Transverse colon (tissue), 4 donors: ENCODE results near the gene PLPPR2. TPM values are rescaled to one million over a fixed set of nuclear protein-coding genes. Genes with fewer than 3 reads are reported as not detected.
"Not testable (repeated sequence)": the region's sequence is repeated elsewhere in the genome, so short reads cannot be mapped to it uniquely, and the experiment has no call there.

Source experiments
- DNase-seq: peaks from one replicate; pipeline ENCODE4 v3.0.0-alpha.2; 2019
- H3K27ac ChIP-seq, 4 donors: fragments of 200-600 bp; sonication (generic); 2 replicates each; pipeline ENCODE4 v1.5.1; 2016 to 2018; ENCODE audit warnings: inconsistent platforms in 4 of 4
- H3K27me3 ChIP-seq: fragments of 200-600 bp; sonication (generic); 2 replicates; pipeline ENCODE4 v1.5.1; 2017; ENCODE audit warnings: inconsistent platforms
- H3K36me3 ChIP-seq, 4 donors: fragments of 200-600 bp; sonication (generic); 2 replicates each; pipeline ENCODE4 v1.5.1; 2017 to 2019; ENCODE audit warnings: inconsistent platforms in 4 of 4
- H3K4me1 ChIP-seq, 4 donors: fragments of 200-600 bp; sonication (generic); 2 replicates each; pipeline ENCODE4 v1.5.1; 2017 to 2020; ENCODE audit warnings: inconsistent platforms in 4 of 4
- H3K4me3 ChIP-seq, 4 donors: fragments of 200-600 bp; sonication (generic); 1 replicate in 1 of 4; 2 replicates in 3 of 4; pipeline versions ENCODE4 v1.5.1 to v1.6.1; 2017 to 2019; ENCODE audit warnings: inconsistent platforms in 4 of 4
- H3K9me3 ChIP-seq, 2 donors: fragments of 200-600 bp; sonication (generic); 2 replicates each; pipeline ENCODE4 v1.5.1; 2017 to 2019; ENCODE audit warnings: inconsistent platforms in 2 of 2
- EP300 ChIP-seq: sonication (generic); formaldehyde crosslinking; IDR thresholded peaks from one replicate; pipeline ENCODE4 v1.6.1; 2017; ENCODE audit warnings: antibody characterized with exemption, low read depth
- POLR2A ChIP-seq: fragments of 450-650 bp; IDR thresholded peaks from one replicate; pipeline ENCODE4 v1.6.1; 2016; ENCODE audit warnings: antibody characterized with exemption, mild to moderate bottlenecking, moderate library complexity
- POLR2AphosphoS5 ChIP-seq, 3 donors: sonication (generic); formaldehyde crosslinking; IDR thresholded peaks; one replicate each; pipeline ENCODE4 v1.6.1; 2016; ENCODE audit warnings: antibody characterized with exemption in 3 of 3
- WGBS, 2 donors: methylation state at CpG; one replicate each; pipeline ENCODE4 v1.1.5; 2018; ENCODE audit warnings: low coverage in 1 of 2; 5-methylcytosine and 5-hydroxymethylcytosine counted together
- in situ Hi-C, 4 donors: fragments of 200-750 bp; cut with MboI; loops; one replicate each; pipeline versions ENCODE4 v1.15.0 to v1.15.1; 2017; ENCODE audit warnings: low sequenced_read_pairs in 3 of 4, low pct_ligation_motif_present in 1 of 4, low pct_unique_long_range_greater_than_20kb in 1 of 4
- intact Hi-C: fragments of 100-400 bp; cut with DNase I; formaldehyde crosslinking; loops from one replicate; pipeline ENCODE4 v1.15.1; 2023; ENCODE audit warnings: low total_unique reads
- total RNA-seq, 4 donors: library from RNA; depleted of rRNA; stranded (reverse); fragments of >200 nt; gene quantifications; one replicate each; pipeline ENCODE4 v1.1.0, GENCODE V29; 2016
- TF ChIP-seq, protein P1 (sequence below), 5 experiments: fragments of 200-600 bp in 3 of 5; fragments of 450-650 bp in 2 of 5; sonication (generic) in 3 of 5; IDR thresholded peaks; 1 replicate in 2 of 5; 2 replicates in 3 of 5; pipeline ENCODE4 v1.5.1; 2016 to 2017; ENCODE audit warnings: antibody characterized with exemption in 5 of 5, inconsistent platforms in 3 of 5, mild to moderate bottlenecking in 2 of 5, moderate library complexity in 1 of 5

Gene PLPPR2
- total RNA-seq, 4 donors from 2014 or later: 6.3 to 51.7 (median 11.5) TPM

DNA sequence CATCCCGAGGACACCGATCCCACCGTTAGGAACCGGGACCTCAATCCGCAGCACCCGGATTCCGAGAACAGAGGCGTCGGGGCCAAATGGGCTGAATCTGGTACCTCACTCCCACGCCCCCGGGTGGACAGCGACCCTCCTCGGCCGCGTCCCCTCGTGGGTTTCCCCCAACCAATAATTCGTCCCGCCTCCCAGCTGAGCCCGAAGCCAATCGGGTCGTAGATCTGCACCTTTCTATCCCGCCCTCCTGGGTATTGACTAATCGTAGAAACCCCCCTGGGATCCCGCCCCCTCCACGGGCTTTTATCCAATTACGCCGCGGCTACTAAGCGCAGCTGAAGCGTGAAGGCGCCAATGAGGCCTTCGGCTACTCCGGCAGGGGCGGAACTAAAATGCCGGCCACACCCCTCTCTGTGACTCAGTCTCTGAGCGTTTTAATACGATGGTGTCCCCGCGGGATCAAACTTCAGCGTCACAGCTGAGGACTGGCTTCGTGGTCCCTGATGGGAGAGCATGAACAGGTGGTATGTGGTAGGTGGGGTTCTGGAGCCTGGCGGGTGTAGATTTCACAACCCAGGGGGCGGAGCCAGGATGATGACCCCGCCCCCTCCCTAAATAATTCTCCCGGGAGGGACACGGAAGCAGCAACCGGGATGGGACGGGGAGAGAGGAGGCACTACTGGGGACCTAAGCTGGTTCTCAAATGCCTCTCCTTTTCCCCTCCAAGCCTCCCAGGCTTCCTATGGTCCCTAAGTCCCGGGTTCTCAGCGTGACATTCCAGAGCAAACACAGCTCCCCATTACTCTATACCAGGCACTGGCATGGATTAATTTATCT is 8.9 kb upstream of the PLPPR2 start, which contains the start of the genes CCDC159 and TMEM205:
CCDC159 (plus strand) TSS at position 416 of the 837 bp plus-strand sequence; CDS start at position 504, 88 bp downstream.
TMEM205 (minus strand) TSS at position 165 of the 837 bp plus-strand sequence. CDS start 649 bp downstream, outside the sequence.
- H3K27ac ChIP-seq: peak within 1 kb of the TSS; percentile 82 to 92 (median 84)
- no peaks in the 10 kb centered on the region for H3K9me3 ChIP-seq
- intact Hi-C loops (no loop called here), in situ Hi-C loops (no loop called here)
- peak; percentile 99 for DNase-seq
- peaks cover 11 to 31% (median 27%) of the 10 kb centered on the region in 4 donors for H3K4me1 ChIP-seq
- H3K4me3 ChIP-seq: peak within 1 kb of the TSS; percentile 56 to 76 (median 66)
- H3K27me3 ChIP-seq: no peaks in the 10 kb centered on the region
- 0% methylated on average over 1 to 42 of the region's 50 CpGs for WGBS, 2 donors
- peak; percentile 61 for TF ChIP-seq POLR2A
- TF ChIP-seq, protein P1, sequence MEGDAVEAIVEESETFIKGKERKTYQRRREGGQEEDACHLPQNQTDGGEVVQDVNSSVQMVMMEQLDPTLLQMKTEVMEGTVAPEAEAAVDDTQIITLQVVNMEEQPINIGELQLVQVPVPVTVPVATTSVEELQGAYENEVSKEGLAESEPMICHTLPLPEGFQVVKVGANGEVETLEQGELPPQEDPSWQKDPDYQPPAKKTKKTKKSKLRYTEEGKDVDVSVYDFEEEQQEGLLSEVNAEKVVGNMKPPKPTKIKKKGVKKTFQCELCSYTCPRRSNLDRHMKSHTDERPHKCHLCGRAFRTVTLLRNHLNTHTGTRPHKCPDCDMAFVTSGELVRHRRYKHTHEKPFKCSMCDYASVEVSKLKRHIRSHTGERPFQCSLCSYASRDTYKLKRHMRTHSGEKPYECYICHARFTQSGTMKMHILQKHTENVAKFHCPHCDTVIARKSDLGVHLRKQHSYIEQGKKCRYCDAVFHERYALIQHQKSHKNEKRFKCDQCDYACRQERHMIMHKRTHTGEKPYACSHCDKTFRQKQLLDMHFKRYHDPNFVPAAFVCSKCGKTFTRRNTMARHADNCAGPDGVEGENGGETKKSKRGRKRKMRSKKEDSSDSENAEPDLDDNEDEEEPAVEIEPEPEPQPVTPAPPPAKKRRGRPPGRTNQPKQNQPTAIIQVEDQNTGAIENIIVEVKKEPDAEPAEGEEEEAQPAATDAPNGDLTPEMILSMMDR (IDR thresholded peaks at IDR 0.05): peak in 2 of 5 experiments; percentile 7 to 15
- TF ChIP-seq EP300: no peak
- peak; percentile 76 to 89 (median 82) for TF ChIP-seq POLR2AphosphoS5 (IDR thresholded peaks at IDR 0.05)
- no peaks in the 10 kb centered on the region for H3K36me3 ChIP-seq

DNA sequence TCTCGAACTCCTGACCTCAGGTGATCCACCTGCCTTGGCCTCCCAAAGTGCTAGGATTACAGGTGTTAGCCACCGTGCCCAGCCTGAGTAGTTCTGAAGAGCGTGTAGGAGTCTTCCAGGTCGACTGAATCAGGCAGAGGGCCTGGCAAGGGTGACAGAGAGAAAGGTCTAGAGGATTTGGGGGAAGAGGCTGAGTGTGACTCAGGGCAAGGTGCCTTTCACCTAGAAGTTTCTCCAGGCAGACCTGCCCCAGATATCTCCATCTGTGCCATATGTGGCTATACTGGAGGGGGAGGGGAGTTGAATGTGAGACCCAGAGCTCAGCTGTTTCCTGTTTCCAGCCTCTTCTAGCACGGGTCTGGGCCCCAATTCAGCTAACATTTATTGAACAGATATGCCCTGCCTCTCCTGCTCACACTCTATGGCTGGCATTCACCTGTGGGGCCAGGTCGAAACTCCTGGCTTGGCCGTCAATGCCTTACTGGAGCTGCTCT is 7.6 kb upstream of the PLPPR2 start:
- WGBS, 2 donors: 75% methylated on average over 7 of the region's 7 CpGs; no CpG with 5 or more reads in 1 of the 2 donors
- Histone ChIP-seq H3K4me1 (peaks cover 11 to 31% (median 27%) of the 10 kb centered on the region in 4 donors), H3K36me3 (no peaks in the 10 kb centered on the region), H3K4me3 (no peak overlapping the region), H3K27ac (no peak overlapping the region), H3K27me3 (no peaks in the 10 kb centered on the region), H3K9me3 (no peaks in the 10 kb centered on the region)
- intact Hi-C loops: no loop called here
- DNase-seq: no peak
- TF ChIP-seq EP300 (no peak), POLR2AphosphoS5 (IDR thresholded peaks at IDR 0.05) (no peak), POLR2A (no peak)
- TF ChIP-seq, protein P1 (IDR thresholded peaks at IDR 0.05): no peak
- in situ Hi-C loops: no loop called here

DNA sequence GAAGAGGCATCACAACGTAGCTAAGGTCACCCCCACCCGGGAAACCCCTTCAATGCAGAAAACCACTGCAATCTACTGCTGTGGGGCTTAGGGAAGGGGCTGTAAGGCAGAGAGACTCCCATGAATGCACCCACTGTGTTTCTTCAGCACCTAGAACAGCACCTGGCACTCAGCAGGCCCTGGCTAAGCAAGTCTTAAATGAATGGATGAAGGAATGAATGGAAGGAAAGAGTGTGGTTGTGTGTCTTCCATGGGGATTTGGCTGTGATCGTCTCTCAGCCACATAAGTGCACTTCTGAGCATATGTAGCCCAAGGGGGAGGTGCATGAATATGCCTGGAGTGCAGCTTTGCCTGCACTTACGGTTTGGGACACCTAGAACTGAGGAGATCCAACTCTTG is 6.1 kb upstream of the PLPPR2 start:
- Histone ChIP-seq H3K36me3 (no peaks in the 10 kb centered on the region), H3K9me3 (no peaks in the 10 kb centered on the region), H3K4me3 (no peak overlapping the region), H3K27ac (no peak overlapping the region), H3K27me3 (no peaks in the 10 kb centered on the region), H3K4me1 (peaks cover 8 to 22% (median 20%) of the 10 kb centered on the region in 4 donors)
- in situ Hi-C loops (no loop called here), intact Hi-C loops (no loop called here)
- DNase-seq: no peak
- no peak for TF ChIP-seq POLR2A
- no peak for TF ChIP-seq POLR2AphosphoS5 (IDR thresholded peaks at IDR 0.05)
- TF ChIP-seq, protein P1 (IDR thresholded peaks at IDR 0.05): no peak
- no peak for TF ChIP-seq EP300
- WGBS, 2 donors: 83 to 92% methylated on average over 2 to 4 of the region's 4 CpGs

GRCh38 chr19:11354102-11354501 is 1.1 kb upstream of the PLPPR2 start:
- H3K27ac ChIP-seq, H3K9me3 ChIP-seq, H3K27me3 ChIP-seq, DNase-seq, intact Hi-C loops, H3K4me3 ChIP-seq, H3K36me3 ChIP-seq, in situ Hi-C loops: not testable (repeated sequence)
- H3K4me1 ChIP-seq: peaks cover 0 to 12% (median 8%) of the 10 kb centered on the region in 4 donors
- 97 to 100% methylated on average over 2 to 4 of the region's 4 CpGs for WGBS, 2 donors
